Ovary (tissue), 3 donors: ENCODE results near the gene SH3TC2.

Experiments used
- POLR2A ChIP-seq: fragments of 450-650 bp; IDR thresholded peaks from one replicate; pipeline ENCODE4 v1.6.1; 2017; ENCODE audit warnings: antibody characterized with exemption, mild to moderate bottlenecking, moderate library complexity
- TF ChIP-seq, protein P1 (sequence below), 3 donors: fragments of 450-650 bp in 2 of 3; fragments of 200-600 bp in 1 of 3; IDR thresholded peaks; one replicate each; pipeline versions ENCODE4 v1.5.1 to v1.8.0; 2016 to 2022; ENCODE audit warnings: antibody characterized with exemption in 3 of 3, mild to moderate bottlenecking in 1 of 3
- donor health status: DM: no; HTN: no; CAD: no.

DNA sequence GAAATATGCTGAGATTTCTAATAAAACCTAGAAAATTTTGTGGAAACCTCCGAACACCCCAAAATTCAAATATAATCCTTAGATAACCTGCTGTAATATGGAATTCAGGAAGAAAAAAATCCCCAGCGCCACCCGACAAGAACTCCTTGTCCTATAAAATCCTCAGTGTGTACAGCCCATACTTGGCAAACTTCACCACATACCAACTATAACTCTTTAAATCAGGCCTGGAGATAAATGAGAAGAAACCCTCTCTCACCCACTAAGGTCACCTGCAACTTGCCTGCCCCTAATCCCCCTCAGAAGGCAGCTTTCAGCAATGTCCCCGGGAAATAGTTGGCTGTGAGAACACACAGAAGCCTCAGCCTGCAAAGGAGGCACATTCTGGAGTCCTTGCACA, 90.5 kb downstream of the SH3TC2 start:
- TF ChIP-seq, protein P1, sequence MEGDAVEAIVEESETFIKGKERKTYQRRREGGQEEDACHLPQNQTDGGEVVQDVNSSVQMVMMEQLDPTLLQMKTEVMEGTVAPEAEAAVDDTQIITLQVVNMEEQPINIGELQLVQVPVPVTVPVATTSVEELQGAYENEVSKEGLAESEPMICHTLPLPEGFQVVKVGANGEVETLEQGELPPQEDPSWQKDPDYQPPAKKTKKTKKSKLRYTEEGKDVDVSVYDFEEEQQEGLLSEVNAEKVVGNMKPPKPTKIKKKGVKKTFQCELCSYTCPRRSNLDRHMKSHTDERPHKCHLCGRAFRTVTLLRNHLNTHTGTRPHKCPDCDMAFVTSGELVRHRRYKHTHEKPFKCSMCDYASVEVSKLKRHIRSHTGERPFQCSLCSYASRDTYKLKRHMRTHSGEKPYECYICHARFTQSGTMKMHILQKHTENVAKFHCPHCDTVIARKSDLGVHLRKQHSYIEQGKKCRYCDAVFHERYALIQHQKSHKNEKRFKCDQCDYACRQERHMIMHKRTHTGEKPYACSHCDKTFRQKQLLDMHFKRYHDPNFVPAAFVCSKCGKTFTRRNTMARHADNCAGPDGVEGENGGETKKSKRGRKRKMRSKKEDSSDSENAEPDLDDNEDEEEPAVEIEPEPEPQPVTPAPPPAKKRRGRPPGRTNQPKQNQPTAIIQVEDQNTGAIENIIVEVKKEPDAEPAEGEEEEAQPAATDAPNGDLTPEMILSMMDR (IDR thresholded peaks at IDR 0.05), result no peak
- no peak for TF ChIP-seq POLR2A
